Placental pericyte (primary cell): ENCODE results near the gene PREB. TPM values are rescaled to one million over a fixed set of nuclear protein-coding genes. Genes with fewer than 3 reads are reported as not detected.

Experiments
- total RNA-seq: library from RNA; depleted of rRNA; stranded (reverse); fragments of >200 nt; gene quantifications from 2 replicates; pipeline ENCODE4 v1.2.3, GENCODE V29; 2012

Gene PREB
- 76.7 and 108 TPM in 2 replicates for total RNA-seq

DNA sequence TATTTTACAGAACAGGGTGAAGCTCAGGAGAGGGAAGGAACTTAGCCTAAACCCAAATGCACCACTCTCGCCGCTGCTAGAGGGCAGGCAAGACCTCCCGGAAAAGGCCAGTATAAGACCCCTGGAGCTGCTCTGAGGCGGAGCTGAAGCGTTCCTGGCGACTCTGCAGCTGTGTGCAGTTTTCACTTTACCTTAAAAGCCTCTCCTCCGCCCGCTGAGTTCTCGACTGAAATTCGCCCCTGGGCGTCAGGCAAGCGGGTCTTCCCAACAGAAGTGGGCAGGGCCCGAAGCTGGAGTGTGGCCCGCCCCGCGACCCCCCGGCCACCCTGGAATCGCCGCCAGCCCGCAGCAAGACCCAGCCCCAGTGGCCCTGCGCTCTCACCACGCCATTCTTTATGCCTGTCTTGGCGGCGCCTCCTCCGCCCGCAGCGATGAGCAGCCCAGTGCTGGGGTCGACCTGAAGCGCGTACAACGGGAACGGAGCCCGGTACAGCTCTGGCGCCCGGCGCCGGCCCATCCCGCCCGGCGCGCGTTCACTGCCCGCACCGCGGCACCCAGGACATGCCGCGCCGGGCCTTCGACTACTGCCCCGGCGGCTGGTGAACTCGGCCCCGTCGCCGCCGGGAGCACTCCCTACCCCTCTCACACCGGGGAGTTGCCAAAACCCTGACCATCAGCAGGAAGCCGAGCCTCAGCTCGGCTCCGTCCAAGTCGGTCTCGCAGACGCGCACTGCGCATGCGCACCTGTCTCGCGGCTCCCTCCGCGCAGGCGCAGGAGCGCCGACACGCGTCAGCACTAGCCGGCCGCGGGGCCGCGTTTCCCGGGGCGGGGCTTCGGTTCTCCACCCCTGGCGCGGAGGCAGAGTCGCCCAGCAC lies at the start of gene PREB:
TSS of gene PREB (minus strand) at position 732 of the 876 bp plus-strand sequence. CDS start at position 517, 215 bp downstream.

GRCh38 chr2:27148801-27149439 lies 14.5 kb upstream of the PREB start, which contains the start of gene TCF23:
Gene TCF23, plus strand, starts transcription at chr2:27149004. Its CDS starts 130 bp downstream, at chr2:27149134.

DNA sequence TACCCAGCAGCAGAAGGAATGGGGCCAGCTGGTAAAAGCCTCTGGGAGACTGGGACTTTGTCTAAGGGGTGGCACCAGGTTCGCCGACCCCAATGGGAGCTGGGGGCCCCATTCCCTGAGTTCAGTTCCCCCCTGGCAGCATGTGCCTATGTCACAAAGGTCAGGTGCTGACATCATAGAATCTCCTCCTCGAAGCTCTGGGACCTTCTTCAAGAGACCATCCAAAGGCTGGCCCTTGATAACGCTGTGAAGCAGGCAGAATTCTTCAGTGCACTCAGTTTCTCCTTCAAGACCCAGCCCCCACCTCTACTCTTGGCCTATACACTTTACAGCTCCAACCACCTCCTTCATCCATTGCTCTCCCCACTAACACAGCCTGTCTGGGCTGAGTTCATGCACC lies 4.9 kb upstream of the PREB start, which contains the start of gene PRR30:
TSS of gene PRR30 (minus strand) at position 101 of the 400 bp plus-strand sequence. CDS start 1,081 bp downstream, outside the sequence.

GRCh38 chr2:27123302-27124150 lies 10.9 kb downstream of the PREB start, which contains the start of gene ABHD1:
Gene ABHD1, plus strand, starts transcription at chr2:27123815. Its CDS starts 134 bp downstream, at chr2:27123949.

DNA sequence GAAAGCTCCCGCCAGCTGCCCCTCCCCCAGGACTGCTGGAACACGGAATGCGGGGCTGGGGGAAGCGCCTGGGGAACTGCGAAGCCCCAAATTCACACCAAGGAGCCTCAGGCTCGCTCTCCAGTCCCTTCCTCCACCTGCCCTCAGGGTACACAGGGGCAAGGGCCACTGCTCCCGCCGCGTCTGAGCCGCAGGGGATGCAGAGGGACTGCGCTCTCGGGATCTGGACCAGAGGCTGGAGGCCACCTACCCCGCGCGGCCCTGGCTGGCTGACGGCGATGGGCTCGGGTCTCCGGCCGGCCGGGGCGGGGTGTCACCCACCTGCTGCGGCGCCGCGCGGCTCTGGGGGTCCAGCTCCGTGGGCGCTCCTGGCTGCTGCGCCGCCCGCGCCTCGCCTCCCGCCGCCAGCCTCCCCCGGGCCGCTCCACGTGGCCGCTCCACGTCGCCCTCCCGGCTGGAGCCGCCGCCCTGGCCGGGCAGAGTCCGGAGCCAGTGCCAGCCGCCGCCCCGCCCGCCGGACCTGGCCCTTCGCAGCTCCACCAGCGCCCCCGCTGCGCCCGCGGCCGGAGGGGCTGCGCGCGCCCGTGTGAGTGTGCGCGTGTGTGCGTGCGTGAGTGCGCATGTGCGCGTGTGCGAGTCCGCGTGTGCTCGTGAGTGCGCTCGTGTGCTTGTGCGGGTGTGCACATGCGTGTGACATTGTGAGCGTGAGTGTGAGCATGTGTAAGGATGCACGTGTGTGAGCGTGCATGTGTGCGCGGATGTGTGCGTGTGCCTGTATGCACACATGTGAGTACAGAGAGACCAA lies 15.7 kb downstream of the PREB start, which contains the start of gene CGREF1:
TSS of gene CGREF1 (minus strand) at position 604 of the 805 bp plus-strand sequence. CDS start 14,762 bp downstream, outside the sequence.

DNA sequence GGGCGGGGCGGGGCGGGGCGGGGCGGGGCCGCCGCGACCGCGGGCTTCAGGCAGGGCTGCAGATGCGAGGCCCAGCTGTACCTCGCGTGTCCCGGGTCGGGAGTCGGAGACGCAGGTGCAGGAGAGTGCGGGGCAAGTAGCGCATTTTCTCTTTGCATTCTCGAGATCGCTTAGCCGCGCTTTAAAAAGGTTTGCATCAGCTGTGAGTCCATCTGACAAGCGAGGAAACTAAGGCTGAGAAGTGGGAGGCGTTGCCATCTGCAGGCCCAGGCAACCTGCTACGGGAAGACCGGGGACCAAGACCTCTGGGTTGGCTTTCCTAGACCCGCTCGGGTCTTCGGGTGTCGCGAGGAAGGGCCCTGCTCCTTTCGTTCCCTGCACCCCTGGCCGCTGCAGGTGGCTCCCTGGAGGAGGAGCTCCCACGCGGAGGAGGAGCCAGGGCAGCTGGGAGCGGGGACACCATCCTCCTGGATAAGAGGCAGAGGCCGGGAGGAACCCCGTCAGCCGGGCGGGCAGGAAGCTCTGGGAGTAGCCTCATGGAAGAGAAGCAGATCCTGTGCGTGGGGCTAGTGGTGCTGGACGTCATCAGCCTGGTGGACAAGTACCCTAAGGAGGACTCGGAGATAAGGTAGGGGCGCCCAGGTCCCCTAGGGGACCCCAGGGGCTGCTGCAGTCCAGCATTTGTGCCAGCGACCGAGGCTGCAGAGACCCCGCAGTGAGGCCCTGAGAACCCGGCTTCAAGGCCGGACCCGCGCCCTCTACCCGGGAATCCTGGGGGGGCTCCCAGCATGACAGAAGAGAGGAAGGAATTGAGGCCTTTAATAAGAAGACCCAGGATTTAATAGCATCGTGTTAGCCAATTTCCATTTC lies 47.5 kb downstream of the PREB start, which contains the start of gene KHK:
TSS of gene KHK (plus strand) at position 49 of the 870 bp plus-strand sequence. CDS start at position 537, 488 bp downstream.

Other genes with a start within 250 kb of the PREB start
- gene MAPRE3, start 164.0 kb downstream of the PREB start, total RNA-seq = 4.2 and 7.2 TPM in 2 replicates
- gene TMEM214, start 101.7 kb downstream of the PREB start, total RNA-seq = 74.2 and 98.0 TPM in 2 replicates
- 24.9 TPM in 2 replicates for gene AGBL5, start 83.0 kb downstream of the PREB start, total RNA-seq
- 124 and 174 TPM in 2 replicates for gene OST4, start 63.0 kb downstream of the PREB start, total RNA-seq
- gene EMILIN1, start 56.0 kb downstream of the PREB start, total RNA-seq = 189 and 203 TPM in 2 replicates
- gene KHK, start 47.9 kb downstream of the PREB start, total RNA-seq = 0.22 and 1.3 TPM in 2 replicates
- 0.88 TPM in 1 of 2 replicates, not detected in the other for gene CGREF1, start 15.5 kb downstream of the PREB start, total RNA-seq
- not detected in 2 replicates for gene ABHD1, start 10.8 kb downstream of the PREB start, total RNA-seq
- not detected in 2 replicates for gene PRR30, start 4.8 kb upstream of the PREB start, total RNA-seq
- not detected in 2 replicates for gene TCF23, start 14.4 kb upstream of the PREB start, total RNA-seq
- gene ATRAID, start 77.4 kb upstream of the PREB start, total RNA-seq = 143 and 170 TPM in 2 replicates
- gene SLC5A6, start 77.6 kb upstream of the PREB start, total RNA-seq = 39.6 and 59.4 TPM in 2 replicates
- gene CAD, start 82.7 kb upstream of the PREB start, total RNA-seq = 34.4 and 72.2 TPM in 2 replicates
- 0.14 TPM in 1 of 2 replicates, not detected in the other for gene SLC30A3, start 128.4 kb upstream of the PREB start, total RNA-seq
- gene DNAJC5G, start 140.8 kb upstream of the PREB start, total RNA-seq = not detected in 2 replicates
- not detected in 2 replicates for gene TRIM54, start 147.8 kb upstream of the PREB start, total RNA-seq
- 0.86 and 1.1 TPM in 2 replicates for gene UCN, start 173.8 kb upstream of the PREB start, total RNA-seq
- 64.8 and 67.7 TPM in 2 replicates for gene MPV17, start 188.5 kb upstream of the PREB start, total RNA-seq
- 31.7 and 63.6 TPM in 2 replicates for gene GTF3C2, start 222.1 kb upstream of the PREB start, total RNA-seq
- gene EIF2B4, start 235.7 kb upstream of the PREB start, total RNA-seq = 29.1 and 37.9 TPM in 2 replicates
- 141 and 166 TPM in 2 replicates for gene SNX17, start 236.0 kb upstream of the PREB start, total RNA-seq
- gene ZNF513, start 246.1 kb upstream of the PREB start, total RNA-seq = 11.5 and 12.3 TPM in 2 replicates